Endometrium (tissue), 2 donors: Measurements from ENCODE around the gene ZNF699.
A peak's percentile ranks its signal among the peaks of the same experiment; 100 is the strongest.
"Not testable (repeated sequence)": the region's sequence is repeated elsewhere in the genome, so short reads cannot be mapped to it uniquely, and the experiment has no call there.

Experiments used
- FAIRE-seq: peaks from 2 replicates; lab custom pipeline; 2012; peaks lifted over from hg19 to GRCh38; lab: Jason Lieb, UNC
- donor health status: control.
- donor health status: control.

ZNF699 gene

GRCh38 chr19:9309139-9309973 lies at the start of gene ZNF699:
ZNF699 (minus strand) TSS chr19:9309838; CDS start chr19:9305119, 4,719 bp downstream.
- no peak for FAIRE-seq

DNA sequence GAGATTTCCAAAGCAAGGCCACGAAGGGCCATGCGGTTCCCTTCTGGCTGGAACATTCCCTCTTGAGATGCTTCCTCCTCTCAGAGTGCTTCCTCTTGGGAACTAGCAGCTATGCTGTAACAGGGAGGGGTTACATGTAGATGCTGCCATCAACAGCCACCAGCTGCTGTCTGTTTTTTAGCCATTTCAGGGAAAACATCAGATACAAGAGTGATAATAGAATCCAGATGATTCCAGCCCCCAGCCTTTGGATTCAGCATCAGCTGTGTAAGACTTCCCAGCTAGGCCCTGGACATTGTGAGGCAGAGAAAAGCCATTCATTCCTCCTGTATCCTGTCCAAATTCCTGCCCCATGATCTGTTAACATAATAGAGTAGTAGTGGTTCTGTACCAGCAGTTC lies 45.0 kb upstream of the ZNF699 start:
- FAIRE-seq, result no peak

GRCh38 chr19:9353011-9353410 lies 43.4 kb upstream of the ZNF699 start:
- FAIRE-seq, result no peak

GRCh38 chr19:9352505-9352904 lies 42.9 kb upstream of the ZNF699 start:
- no peak for FAIRE-seq

GRCh38 chr19:9348671-9349070 lies 39.0 kb upstream of the ZNF699 start:
- no peak for FAIRE-seq

- FAIRE-seq, result no peak
Measured at GRCh38 chr19:9348253-9348652, 38.6 kb upstream of the ZNF699 start.

DNA sequence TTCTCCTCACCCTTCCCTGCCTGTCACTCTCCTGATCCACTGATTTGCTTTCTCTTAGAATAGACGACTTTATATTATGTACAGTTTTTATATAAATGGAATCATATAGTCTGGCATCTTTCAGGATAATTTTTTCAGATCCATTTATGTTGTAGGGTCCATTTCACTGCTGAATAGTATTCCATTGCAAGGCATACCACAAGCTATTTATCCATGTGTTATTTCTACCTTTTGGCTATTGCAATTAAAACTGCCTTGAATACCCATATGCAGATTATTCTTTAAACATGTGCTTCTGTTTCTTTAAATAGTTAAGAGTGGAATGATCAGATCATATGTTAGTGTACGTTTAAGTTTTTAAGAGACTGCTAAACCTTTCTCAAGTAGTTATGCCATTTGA lies 35.4 kb upstream of the ZNF699 start:
- no peak for FAIRE-seq

- no peak for FAIRE-seq
Measured at GRCh38 chr19:9342610-9343304, 33.1 kb upstream of the ZNF699 start.

GRCh38 chr19:9329999-9330398 lies 20.4 kb upstream of the ZNF699 start:
- FAIRE-seq, result no peak

GRCh38 chr19:9324584-9324962 lies 14.9 kb upstream of the ZNF699 start:
- FAIRE-seq, result no peak

GRCh38 chr19:9323919-9324583 lies 14.4 kb upstream of the ZNF699 start, which contains the start of gene ZNF559:
ZNF559 (plus strand) TSS chr19:9324179; CDS start chr19:9338550, 14,371 bp downstream.
- peak; percentile 92 for FAIRE-seq

DNA sequence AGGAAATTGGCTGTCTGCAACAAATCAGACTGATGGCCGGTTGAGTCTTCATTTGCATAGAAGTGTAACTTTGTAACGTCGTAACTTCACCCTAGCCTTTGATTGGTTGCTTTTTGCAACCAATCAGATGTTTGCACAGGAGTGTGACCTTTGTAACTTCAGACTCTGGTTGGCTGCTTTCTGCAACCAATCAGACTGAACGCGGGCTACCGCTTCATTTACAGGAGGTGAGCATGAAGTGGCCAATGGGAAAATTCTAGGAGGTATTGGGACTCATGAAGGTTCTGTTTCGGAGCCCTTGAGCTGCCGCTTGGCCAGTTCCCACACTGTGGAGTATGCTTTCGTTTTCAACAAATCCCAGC lies 13.9 kb upstream of the ZNF699 start:
- peak; percentile 83 for FAIRE-seq

DNA sequence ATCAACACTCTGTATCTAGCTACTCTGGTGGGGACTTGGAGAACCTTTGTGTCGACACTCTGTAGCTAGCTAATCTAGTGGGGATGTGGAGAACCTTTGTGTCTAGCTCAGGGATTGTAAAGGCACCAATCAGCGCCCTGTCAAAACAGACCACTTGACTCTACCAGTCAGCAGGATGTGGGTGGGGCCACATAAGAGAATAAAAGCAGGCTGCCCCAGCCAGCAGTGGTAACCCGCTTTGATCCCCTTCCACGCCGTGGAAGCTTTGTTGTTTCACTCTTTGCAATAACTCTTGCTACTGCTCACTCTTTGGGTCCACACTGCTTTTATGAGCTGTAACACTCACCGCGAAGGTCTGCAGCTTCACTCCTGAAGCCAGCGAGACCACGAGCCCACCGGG lies 12.6 kb upstream of the ZNF699 start:
- not testable (repeated sequence) for FAIRE-seq

DNA sequence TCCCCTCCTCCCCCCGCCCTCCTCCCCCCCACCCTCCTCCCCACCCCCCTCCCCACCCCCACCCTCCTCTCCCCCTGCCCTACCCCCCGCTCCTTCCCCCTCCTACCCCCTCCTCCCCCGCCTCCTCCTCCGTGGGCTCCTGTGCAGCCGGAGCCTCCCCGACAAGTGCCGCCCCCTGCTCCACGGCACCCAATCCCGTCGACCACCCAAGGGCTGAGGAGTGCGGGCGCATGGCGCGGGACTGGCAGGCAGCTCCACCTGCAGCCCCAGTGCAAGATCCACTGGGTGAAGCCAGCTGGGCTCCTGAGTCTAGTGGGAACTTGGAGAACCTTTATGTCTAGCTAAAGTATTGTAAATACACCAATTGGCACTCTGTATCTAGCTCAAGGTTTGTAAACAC lies 12.1 kb upstream of the ZNF699 start:
- FAIRE-seq, result not testable (repeated sequence)

- FAIRE-seq, result no peak
Measured at GRCh38 chr19:9321338-9321737, 11.7 kb upstream of the ZNF699 start.

- no peak for FAIRE-seq
Measured at GRCh38 chr19:9313756-9314155, 4.1 kb upstream of the ZNF699 start.

DNA sequence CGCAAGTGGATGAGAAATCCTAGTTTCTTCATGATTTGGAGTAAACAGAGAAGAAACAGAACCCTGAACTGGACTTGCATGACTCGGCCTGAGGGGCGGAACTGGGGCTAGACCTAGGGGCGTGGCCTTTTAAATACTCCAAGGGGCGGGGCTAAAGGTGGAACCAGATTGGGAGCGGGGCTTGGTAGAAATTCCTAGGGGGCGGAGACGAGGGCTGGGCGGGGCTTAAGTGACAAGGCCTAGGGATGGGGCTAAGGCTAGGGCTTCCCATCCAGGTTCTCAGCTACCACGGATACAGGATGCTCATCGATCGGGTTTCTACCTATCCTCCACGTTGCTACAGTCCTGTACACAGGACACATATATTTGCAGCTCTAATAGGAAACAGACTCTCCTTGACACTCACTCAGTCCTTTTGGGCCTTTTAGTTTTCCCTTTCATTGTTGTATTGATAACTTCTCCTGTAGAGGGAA lies 372 bp upstream of the ZNF699 start:
- FAIRE-seq, result no peak

GRCh38 chr19:9308091-9308770 lies 1.4 kb downstream of the ZNF699 start:
- FAIRE-seq, result no peak

- FAIRE-seq, result no peak
Measured at GRCh38 chr19:9306443-9306842, 3.2 kb downstream of the ZNF699 start.

DNA sequence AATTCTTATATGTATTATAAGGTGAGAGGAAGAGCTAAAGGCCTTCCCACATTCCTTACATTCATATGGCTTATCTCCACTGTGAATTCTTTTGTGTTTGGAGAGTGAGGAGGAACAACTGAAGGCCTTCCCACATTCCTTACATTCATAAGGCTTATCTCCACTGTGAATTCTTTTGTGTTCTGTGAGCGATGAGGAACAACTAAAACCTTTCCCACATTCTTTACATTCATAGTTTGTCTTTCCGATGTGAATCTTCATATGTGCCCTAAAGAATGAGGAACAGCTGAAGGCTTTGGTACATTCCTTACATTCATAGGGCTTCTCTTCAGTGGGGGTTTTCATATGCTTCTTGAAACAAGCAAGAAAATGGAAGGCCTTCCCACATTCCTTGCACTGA lies 13.3 kb downstream of the ZNF699 start:
- FAIRE-seq, result no peak

- no peak for FAIRE-seq
Measured at GRCh38 chr19:9295411-9295849, 14.2 kb downstream of the ZNF699 start.

- FAIRE-seq, result no peak
Measured at GRCh38 chr19:9289231-9289884, 20.3 kb downstream of the ZNF699 start.
